Endodermal cell (in vitro differentiated cells): ENCODE results near the gene PRKCE. TPM values are rescaled to one million over a fixed set of nuclear protein-coding genes. Genes with fewer than 3 reads are reported as not detected.

Source experiments
- DNase-seq: peaks from one replicate; pipeline ENCODE4 v3.0.0-alpha.2; 2017
- H3K27ac ChIP-seq: 2 replicates; pipeline ENCODE4 v1.5.1; 2013; ENCODE audit warnings: mild to moderate bottlenecking, low read depth, low read length, moderate library complexity
- H3K27me3 ChIP-seq: 2 replicates; pipeline ENCODE4 v1.6.1; 2013; ENCODE audit warnings: mild to moderate bottlenecking, low read length, moderate library complexity; ENCODE audit not compliant: insufficient read depth, control insufficient read depth, poor library complexity, severe bottlenecking
- H3K36me3 ChIP-seq: 2 replicates; pipeline ENCODE4 v1.7.0; 2013; ENCODE audit warnings: mild to moderate bottlenecking, low read length, moderate library complexity; ENCODE audit not compliant: control insufficient read depth, insufficient read depth
- H3K4me1 ChIP-seq: one replicate; pipeline ENCODE4 v1.7.0; 2013; ENCODE audit warnings: low read length; ENCODE audit not compliant: control insufficient read depth, insufficient read depth
- H3K4me3 ChIP-seq: 2 replicates; pipeline ENCODE4 v1.5.1; 2013; ENCODE audit warnings: mild to moderate bottlenecking, low read length, moderate library complexity
- H3K9ac ChIP-seq: 2 replicates; pipeline ENCODE4 v1.6.1; 2013; ENCODE audit warnings: mild to moderate bottlenecking, low read length, moderate library complexity; ENCODE audit not compliant: poor library complexity, severe bottlenecking; ENCODE audit errors: extremely low read depth
- H3K9me3 ChIP-seq: 2 replicates; pipeline ENCODE4 v1.6.1; 2013; ENCODE audit warnings: mild to moderate bottlenecking, low read length, moderate library complexity; ENCODE audit not compliant: control insufficient read depth
- H3K27ac Mint-ChIP-seq: 2 replicates; pipeline ENCODE4 v1.8.0; 2020; ENCODE audit warnings: mixed read lengths
- H3K27me3 Mint-ChIP-seq: 2 replicates; pipeline ENCODE4 v1.8.0; 2021; ENCODE audit warnings: mild to moderate bottlenecking, mixed read lengths; ENCODE audit not compliant: insufficient read depth
- H3K36me3 Mint-ChIP-seq: 2 replicates; pipeline ENCODE4 v1.8.0; 2020; ENCODE audit warnings: low read depth, mixed read lengths
- H3K4me1 Mint-ChIP-seq: 2 replicates; pipeline ENCODE4 v1.8.0; 2020; ENCODE audit warnings: mixed read lengths
- H3K4me3 Mint-ChIP-seq: 2 replicates; pipeline ENCODE4 v1.8.0; 2020; ENCODE audit warnings: mild to moderate bottlenecking, moderate library complexity, mixed read lengths
- H3K9me3 Mint-ChIP-seq: 2 replicates; pipeline ENCODE4 v1.8.0; 2020; ENCODE audit warnings: mild to moderate bottlenecking, mixed read lengths
- WGBS, 2 experiments: methylation state at CpG; one replicate each; pipeline versions ENCODE4 v1.1.5 to v1.1.7; 2013; ENCODE audit warnings: missing lambda C conversion rate in 2 of 2, mixed read lengths in 1 of 2; ENCODE audit not compliant: insufficient coverage in 1 of 2, insufficient read length in 1 of 2; 5-methylcytosine and 5-hydroxymethylcytosine counted together
- total RNA-seq, 2 donors: library from RNA; stranded (reverse); fragmentation: NEBNext Ultra II Directional in 1 of 2; extraction: Animal tissue kit (Norgen Biotek cat#: 25700) in 1 of 2; gene quantifications; 2 replicates in 1 of 2; 3 replicates in 1 of 2; pipeline ENCODE4 v1.2.1, GENCODE V29; 2021
- TF ChIP-seq, protein P1 (sequence below): fragments of 200-600 bp; sonication (generic); conservative IDR thresholded peaks from 2 replicates; pipeline ENCODE4 v1.5.0; 2021; ENCODE audit warnings: antibody characterized with exemption, mild to moderate bottlenecking

Gene PRKCE
- total RNA-seq, 2 donors from 2014 or later: 1.4 to 1.7 TPM

DNA sequence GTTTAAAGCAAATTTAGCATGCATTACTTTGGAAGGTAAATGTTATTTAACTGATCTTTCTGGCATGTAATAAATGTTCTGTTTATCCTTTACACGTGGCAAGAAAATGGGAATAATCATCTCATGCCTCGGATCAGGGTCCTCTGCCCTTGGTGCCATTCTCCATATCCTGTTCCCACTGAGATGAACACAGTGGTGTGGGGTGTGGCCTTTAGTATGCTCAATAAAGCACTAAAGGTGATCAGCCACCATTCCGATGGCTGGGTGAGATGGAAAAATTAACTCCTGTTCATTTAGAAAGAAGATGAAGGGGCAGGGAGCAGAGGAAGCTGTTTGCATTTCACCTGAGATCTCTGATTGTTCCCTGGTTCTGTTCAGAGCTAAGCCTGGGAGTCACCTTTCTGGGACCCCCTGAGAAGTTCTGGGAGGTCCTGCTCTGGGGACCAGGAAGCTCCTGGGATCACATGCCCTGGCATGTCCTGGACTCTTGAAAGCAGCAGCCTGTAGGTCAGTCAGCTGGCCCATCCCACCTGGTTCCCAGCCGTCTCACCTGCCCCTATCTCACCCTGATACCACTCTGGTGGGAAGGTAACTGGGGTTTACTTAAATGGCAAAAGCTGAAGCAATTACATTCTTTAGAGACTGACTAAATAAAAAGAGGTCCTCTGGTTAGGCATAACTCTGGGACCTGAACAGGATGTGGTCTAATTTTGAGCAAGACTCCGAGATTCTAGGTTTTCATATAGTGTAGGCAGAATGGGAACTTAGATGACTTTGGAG, 356.8 kb downstream of the PRKCE start:
- H3K36me3 ChIP-seq: no peaks in the 10 kb centered on the region
- TF ChIP-seq, protein P1, sequence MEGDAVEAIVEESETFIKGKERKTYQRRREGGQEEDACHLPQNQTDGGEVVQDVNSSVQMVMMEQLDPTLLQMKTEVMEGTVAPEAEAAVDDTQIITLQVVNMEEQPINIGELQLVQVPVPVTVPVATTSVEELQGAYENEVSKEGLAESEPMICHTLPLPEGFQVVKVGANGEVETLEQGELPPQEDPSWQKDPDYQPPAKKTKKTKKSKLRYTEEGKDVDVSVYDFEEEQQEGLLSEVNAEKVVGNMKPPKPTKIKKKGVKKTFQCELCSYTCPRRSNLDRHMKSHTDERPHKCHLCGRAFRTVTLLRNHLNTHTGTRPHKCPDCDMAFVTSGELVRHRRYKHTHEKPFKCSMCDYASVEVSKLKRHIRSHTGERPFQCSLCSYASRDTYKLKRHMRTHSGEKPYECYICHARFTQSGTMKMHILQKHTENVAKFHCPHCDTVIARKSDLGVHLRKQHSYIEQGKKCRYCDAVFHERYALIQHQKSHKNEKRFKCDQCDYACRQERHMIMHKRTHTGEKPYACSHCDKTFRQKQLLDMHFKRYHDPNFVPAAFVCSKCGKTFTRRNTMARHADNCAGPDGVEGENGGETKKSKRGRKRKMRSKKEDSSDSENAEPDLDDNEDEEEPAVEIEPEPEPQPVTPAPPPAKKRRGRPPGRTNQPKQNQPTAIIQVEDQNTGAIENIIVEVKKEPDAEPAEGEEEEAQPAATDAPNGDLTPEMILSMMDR: no peak
- no peaks in the 10 kb centered on the region for H3K9me3 ChIP-seq
- peaks cover 8% of the 10 kb centered on the region for H3K4me1 ChIP-seq
- H3K4me3 Mint-ChIP-seq: no peak overlapping the region
- peaks cover 27% of the 10 kb centered on the region for H3K4me1 Mint-ChIP-seq
- no peak overlapping the region for H3K9ac ChIP-seq
- 67 to 96% methylated on average over 2 to 5 of the region's 5 CpGs for WGBS, 2 experiments
- H3K27me3 ChIP-seq: no peaks in the 10 kb centered on the region
- no peak overlapping the region for H3K27ac ChIP-seq
- peaks cover 2% of the 10 kb centered on the region for H3K27me3 Mint-ChIP-seq
- H3K27ac Mint-ChIP-seq: peak overlapping the region; percentile 4
- H3K9me3 Mint-ChIP-seq: peaks cover 3% of the 10 kb centered on the region
- no peak for DNase-seq
- H3K36me3 Mint-ChIP-seq: no peaks in the 10 kb centered on the region
- no peak overlapping the region for H3K4me3 ChIP-seq

DNA sequence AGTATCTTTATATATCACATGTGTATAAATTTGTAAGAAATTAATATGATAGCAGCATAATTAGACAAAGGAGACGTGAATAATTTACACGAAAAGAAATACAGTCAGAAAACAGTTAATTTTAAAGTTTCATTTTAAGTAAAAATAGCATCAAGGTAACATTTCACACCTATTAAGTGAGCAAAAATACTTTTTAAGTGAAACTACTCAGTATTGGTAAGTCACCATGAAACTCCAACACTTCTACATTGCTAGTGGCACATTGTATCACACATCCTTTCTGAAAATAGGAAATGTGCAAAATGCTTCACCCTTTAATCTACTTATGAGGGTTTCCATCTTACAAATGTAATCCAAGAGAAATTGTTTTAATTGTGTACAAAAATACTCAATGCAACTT, 357.8 kb downstream of the PRKCE start:
- peaks cover 34% of the 10 kb centered on the region for H3K4me1 Mint-ChIP-seq
- 88% methylated on average over 2 of the region's 2 CpGs; no CpG with 5 or more reads in 1 of the 2 experiments for WGBS, 2 experiments
- TF ChIP-seq, protein P1: no peak
- no peak overlapping the region for H3K27ac ChIP-seq
- no peaks in the 10 kb centered on the region for H3K27me3 Mint-ChIP-seq
- DNase-seq: no peak
- no peak overlapping the region for H3K27ac Mint-ChIP-seq
- no peaks in the 10 kb centered on the region for H3K27me3 ChIP-seq
- no peak overlapping the region for H3K9ac ChIP-seq
- peaks cover 3% of the 10 kb centered on the region for H3K9me3 Mint-ChIP-seq
- no peak overlapping the region for H3K4me3 Mint-ChIP-seq
- no peak overlapping the region for H3K4me3 ChIP-seq
- no peaks in the 10 kb centered on the region for H3K9me3 ChIP-seq
- H3K4me1 ChIP-seq: peaks cover 11% of the 10 kb centered on the region
- no peaks in the 10 kb centered on the region for H3K36me3 Mint-ChIP-seq
- no peaks in the 10 kb centered on the region for H3K36me3 ChIP-seq

DNA sequence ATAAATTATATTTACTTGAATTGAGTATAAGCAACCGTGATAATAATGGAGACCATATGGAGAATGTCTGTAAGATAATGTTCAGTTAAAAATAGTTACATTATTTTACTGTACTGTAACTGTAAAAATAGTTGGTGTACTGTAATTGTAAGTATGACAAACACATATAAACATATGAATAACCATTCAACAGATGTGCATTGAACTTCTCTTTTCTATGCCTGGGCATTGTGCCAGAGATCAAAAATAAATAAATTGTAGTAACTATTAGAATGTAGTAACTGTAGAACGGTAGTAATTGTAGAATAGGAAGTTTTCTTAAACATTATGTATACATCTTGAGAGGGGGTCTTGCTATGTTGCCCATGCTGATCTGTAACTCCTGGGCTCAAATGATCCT, 358.3 kb downstream of the PRKCE start:
- H3K27me3 Mint-ChIP-seq: no peaks in the 10 kb centered on the region
- Histone ChIP-seq H3K27ac (no peak overlapping the region), H3K4me3 (no peak overlapping the region), H3K9ac (no peak overlapping the region), H3K9me3 (no peaks in the 10 kb centered on the region), H3K27me3 (no peaks in the 10 kb centered on the region), H3K4me1 (peaks cover 11% of the 10 kb centered on the region), H3K36me3 (no peaks in the 10 kb centered on the region)
- no peak overlapping the region for H3K27ac Mint-ChIP-seq
- H3K36me3 Mint-ChIP-seq: no peaks in the 10 kb centered on the region
- DNase-seq: no peak
- WGBS, 2 experiments: 50 to 100% methylated on average over 1 to 2 of the region's 2 CpGs
- H3K9me3 Mint-ChIP-seq: peaks cover 3% of the 10 kb centered on the region
- TF ChIP-seq, protein P1: no peak
- H3K4me1 Mint-ChIP-seq: peaks cover 36% of the 10 kb centered on the region
- no peak overlapping the region for H3K4me3 Mint-ChIP-seq
